Gastrocnemius medialis (tissue), 4 donors: ENCODE data around the gene CTSA.

Source experiments
- CTCF ChIP-seq, 5 experiments: fragments of 450-650 bp in 3 of 5; fragments of 200-600 bp in 2 of 5; sonication (generic) in 2 of 5; IDR thresholded peaks in 4 of 5; conservative IDR thresholded peaks in 1 of 5; 1 replicate in 4 of 5; 2 replicates in 1 of 5; pipeline ENCODE4 v1.5.1; 2016 to 2019; ENCODE audit warnings: antibody characterized with exemption in 5 of 5, mild to moderate bottlenecking in 3 of 5, moderate library complexity in 3 of 5
- POLR2A ChIP-seq, 2 donors: fragments of 450-650 bp; IDR thresholded peaks; one replicate each; pipeline ENCODE4 v1.6.1; 2017; ENCODE audit warnings: antibody characterized with exemption in 2 of 2, mild to moderate bottlenecking in 2 of 2, moderate library complexity in 2 of 2

- TF ChIP-seq CTCF (IDR thresholded peaks at IDR 0.05 in 4 of 5, conservative IDR thresholded peaks at IDR 0.05 in 1 of 5): no peak
- no peak for TF ChIP-seq POLR2A (IDR thresholded peaks at IDR 0.05)
Measured at GRCh38 chr20:45896641-45897161, 5.6 kb downstream of the CTSA start.
